HUES64 (cell line): Measurements from ENCODE around the gene TRPC3.
"Not testable (repeated sequence)": the region's sequence is repeated elsewhere in the genome, so short reads cannot be mapped to it uniquely, and the experiment has no call there.

Source experiments
- H3K27ac ChIP-seq: 2 replicates; pipeline ENCODE4 v1.7.0; 2013; ENCODE audit warnings: low read depth, low read length, inconsistent platforms
- H3K27me3 ChIP-seq: 2 replicates; pipeline ENCODE4 v1.6.1; 2013; ENCODE audit warnings: mild to moderate bottlenecking, low read length; ENCODE audit not compliant: insufficient read depth
- H3K36me3 ChIP-seq: 2 replicates; pipeline ENCODE4 v1.6.1; 2013; ENCODE audit warnings: mild to moderate bottlenecking, low read length; ENCODE audit not compliant: insufficient read depth
- H3K4me1 ChIP-seq: 2 replicates; pipeline ENCODE4 v1.6.1; 2013; ENCODE audit warnings: mild to moderate bottlenecking, low read length, moderate library complexity; ENCODE audit not compliant: insufficient read depth
- H3K4me3 ChIP-seq: 2 replicates; pipeline ENCODE4 v1.5.1; 2013; ENCODE audit warnings: mild to moderate bottlenecking, low read length, moderate library complexity
- H3K9ac ChIP-seq: 2 replicates; pipeline ENCODE4 v1.6.1; 2013; ENCODE audit warnings: mild to moderate bottlenecking, low read depth, low read length
- H3K9me3 ChIP-seq: 2 replicates; pipeline ENCODE4 v1.6.1; 2013; ENCODE audit warnings: low read depth, low read length; ENCODE audit not compliant: insufficient read depth
- WGBS: fragments of 150-250, 120-280 bp; methylation state at CpG from one replicate; pipeline ENCODE4 v1.1.7; 2013; ENCODE audit warnings: missing lambda C conversion rate; 5-methylcytosine and 5-hydroxymethylcytosine counted together

Gene TRPC3

DNA sequence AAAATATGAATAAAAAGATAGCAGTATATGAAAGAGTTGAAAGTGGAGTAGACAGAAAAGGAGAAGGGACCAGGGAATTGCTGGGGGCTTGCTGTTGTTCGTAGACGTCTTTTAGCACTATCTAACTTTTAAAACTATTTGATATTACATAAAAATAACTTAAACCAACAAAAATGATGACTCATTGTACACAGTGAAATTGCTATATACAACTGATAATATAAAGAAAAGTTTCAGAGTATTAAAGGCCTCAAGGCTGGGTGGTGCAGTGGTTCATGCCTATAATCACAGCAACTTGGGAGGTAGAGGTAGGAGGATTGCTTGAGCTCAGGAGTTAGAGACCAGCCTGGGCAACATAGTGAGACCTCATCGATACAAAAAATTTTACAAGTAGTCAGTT, 5.2 kb downstream of the TRPC3 start:
- H3K9me3 ChIP-seq = no peaks in the 10 kb centered on the region
- WGBS = 92% methylated on average over 1 of the region's 3 CpGs
- no peaks in the 10 kb centered on the region for H3K4me1 ChIP-seq

DNA sequence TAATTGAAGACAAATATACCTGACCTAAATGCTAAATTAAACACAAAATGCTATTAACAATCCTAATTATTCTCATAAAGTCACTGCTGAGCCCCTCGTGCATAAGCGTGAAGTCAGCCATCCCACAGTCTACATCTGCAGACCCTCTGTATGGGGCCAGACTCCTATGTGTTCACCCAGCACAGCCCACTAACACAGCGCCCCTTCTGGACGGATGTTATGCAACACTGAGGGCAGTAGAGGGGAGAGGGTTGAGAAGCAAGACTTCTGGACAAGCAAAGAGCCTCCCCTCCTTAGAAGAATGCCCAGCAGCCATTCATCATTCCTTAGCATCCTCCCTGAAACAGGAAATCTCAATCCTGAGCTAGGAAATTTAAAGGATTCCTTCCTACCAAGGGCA, 7.9 kb downstream of the TRPC3 start:
- H3K4me1 ChIP-seq = no peaks in the 10 kb centered on the region
- H3K36me3 ChIP-seq = no peaks in the 10 kb centered on the region
- 87% methylated on average over 2 of the region's 4 CpGs for WGBS
- no peak overlapping the region for H3K9ac ChIP-seq
- H3K4me3 ChIP-seq = no peak overlapping the region
- peaks cover 23% of the 10 kb centered on the region for H3K27me3 ChIP-seq
- H3K27ac ChIP-seq = no peak overlapping the region
- H3K9me3 ChIP-seq = no peaks in the 10 kb centered on the region

More for the DNA sequence above, 5.2 kb downstream of the TRPC3 start:
- H3K27ac ChIP-seq = no peak overlapping the region
- no peak overlapping the region for H3K9ac ChIP-seq
- H3K27me3 ChIP-seq = peaks cover 50% of the 10 kb centered on the region
- no peaks in the 10 kb centered on the region for H3K36me3 ChIP-seq
- H3K4me3 ChIP-seq = no peak overlapping the region

DNA sequence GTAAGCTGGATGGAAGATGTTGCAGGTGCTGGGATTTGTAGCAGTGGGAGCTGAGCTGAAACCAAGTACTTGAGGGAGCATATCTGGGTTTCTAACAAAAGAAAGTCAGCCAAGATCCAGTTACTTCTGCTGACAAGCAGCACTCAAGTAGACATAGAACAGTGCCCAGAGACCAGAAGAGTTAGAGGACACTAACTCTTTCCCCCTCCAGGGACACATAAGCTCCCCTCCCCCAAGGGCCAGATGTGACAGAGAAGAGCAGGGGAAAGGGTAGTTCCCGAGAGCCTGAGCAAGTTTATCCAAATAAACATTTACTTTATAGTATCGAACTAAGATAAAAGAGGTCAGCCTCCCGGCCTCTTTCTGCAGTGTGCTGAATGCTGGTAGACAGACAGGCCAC, 12.2 kb downstream of the TRPC3 start:
- Histone ChIP-seq H3K36me3 (no peaks in the 10 kb centered on the region), H3K9me3 (no peaks in the 10 kb centered on the region), H3K9ac (no peak overlapping the region), H3K4me1 (no peaks in the 10 kb centered on the region), H3K4me3 (no peak overlapping the region), H3K27ac (no peak overlapping the region), H3K27me3 (no peaks in the 10 kb centered on the region)
- WGBS = 83% methylated on average over 3 of the region's 3 CpGs

DNA sequence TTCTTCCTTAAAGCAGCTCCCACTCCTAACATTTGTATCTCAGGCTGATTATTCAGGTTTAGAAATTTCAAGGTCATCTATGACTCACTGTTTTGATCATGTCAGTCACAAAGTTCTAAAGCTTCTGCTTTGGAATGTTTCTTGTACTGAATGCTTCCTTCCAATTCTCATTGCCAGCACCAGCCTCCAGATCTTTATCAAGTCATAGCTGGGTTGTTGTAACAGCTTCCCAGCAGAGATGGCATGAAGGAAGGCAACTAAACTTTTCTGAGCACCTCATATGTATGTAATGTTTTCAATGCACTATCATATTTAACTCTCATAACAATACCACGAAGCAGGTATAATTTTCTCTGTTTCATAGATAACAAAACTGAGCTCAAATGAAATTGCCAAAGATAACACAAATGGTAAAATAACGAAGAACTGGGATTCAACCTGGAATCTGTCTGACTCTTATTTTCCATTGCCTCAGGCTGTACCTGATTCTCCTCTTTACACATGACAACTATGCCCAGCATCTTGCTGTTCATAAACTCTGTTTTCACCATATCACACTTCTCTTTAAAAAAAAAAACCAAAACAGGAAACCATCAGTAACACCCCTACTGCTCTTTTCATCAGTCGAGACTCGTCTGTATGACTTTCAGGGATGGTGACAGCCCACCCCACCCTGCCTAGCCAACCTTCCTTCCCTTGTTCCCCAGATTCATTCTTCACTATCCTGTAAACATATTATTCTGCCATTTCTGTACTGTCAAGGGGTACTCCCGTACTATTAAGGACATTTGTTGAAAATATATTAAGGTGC, 13.4 kb downstream of the TRPC3 start:
- no peak overlapping the region for H3K9ac ChIP-seq
- H3K9me3 ChIP-seq = no peaks in the 10 kb centered on the region
- 85% methylated on average over 5 of the region's 5 CpGs for WGBS
- no peaks in the 10 kb centered on the region for H3K27me3 ChIP-seq
- H3K4me3 ChIP-seq = no peak overlapping the region
- H3K36me3 ChIP-seq = no peaks in the 10 kb centered on the region
- no peak overlapping the region for H3K27ac ChIP-seq
- H3K4me1 ChIP-seq = no peaks in the 10 kb centered on the region

DNA sequence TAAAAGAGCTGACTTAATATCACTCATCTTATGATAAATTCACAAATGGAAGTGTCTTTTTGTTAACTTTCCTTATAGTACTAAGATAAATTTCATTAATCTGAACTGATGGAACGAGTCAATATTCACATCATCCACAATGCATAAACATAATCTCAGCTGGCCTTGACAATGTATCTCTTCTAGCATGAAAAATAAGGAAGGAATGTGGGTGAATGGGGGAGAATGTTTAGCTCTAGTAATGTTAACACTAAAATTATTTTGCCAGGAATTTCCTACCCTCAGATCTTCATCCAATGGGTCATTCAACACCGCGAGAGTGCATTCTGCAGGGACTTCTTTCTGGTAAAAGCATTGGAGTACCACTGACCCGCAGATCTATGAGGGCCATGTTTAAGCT, 15.8 kb downstream of the TRPC3 start:
- WGBS = 65% methylated on average over 3 of the region's 4 CpGs
- no peaks in the 10 kb centered on the region for H3K4me1 ChIP-seq

DNA sequence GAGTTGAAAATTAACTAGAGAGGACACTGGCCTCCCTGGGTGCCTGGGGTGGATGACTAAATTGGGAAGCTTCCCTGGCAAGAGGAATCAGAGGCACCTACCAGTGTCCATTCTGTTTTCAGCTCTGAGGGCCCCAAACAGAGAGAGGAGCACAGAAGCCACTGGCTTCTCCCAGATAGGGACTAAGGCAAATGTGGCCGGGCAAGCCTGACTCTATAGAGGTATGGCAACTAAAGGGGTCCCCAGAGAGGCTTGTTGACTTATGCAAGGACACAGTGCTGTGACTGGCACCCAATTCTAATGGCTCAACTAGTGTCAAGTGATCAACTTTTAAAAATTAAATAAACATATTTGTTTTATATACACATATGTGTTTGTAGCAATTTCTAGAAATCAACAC, 17.2 kb downstream of the TRPC3 start:
- H3K4me3 ChIP-seq = no peak overlapping the region
- H3K27ac ChIP-seq = no peak overlapping the region
- H3K36me3 ChIP-seq = no peaks in the 10 kb centered on the region
- H3K27me3 ChIP-seq = no peaks in the 10 kb centered on the region
- WGBS = 85% methylated on average over 1 of the region's 1 CpG
- no peaks in the 10 kb centered on the region for H3K9me3 ChIP-seq
- H3K9ac ChIP-seq = no peak overlapping the region
- H3K4me1 ChIP-seq = no peaks in the 10 kb centered on the region

More for the DNA sequence above, 15.8 kb downstream of the TRPC3 start:
- Histone ChIP-seq H3K36me3 (no peaks in the 10 kb centered on the region), H3K27me3 (no peaks in the 10 kb centered on the region), H3K9me3 (no peaks in the 10 kb centered on the region), H3K9ac (no peak overlapping the region), H3K27ac (no peak overlapping the region), H3K4me3 (no peak overlapping the region)

DNA sequence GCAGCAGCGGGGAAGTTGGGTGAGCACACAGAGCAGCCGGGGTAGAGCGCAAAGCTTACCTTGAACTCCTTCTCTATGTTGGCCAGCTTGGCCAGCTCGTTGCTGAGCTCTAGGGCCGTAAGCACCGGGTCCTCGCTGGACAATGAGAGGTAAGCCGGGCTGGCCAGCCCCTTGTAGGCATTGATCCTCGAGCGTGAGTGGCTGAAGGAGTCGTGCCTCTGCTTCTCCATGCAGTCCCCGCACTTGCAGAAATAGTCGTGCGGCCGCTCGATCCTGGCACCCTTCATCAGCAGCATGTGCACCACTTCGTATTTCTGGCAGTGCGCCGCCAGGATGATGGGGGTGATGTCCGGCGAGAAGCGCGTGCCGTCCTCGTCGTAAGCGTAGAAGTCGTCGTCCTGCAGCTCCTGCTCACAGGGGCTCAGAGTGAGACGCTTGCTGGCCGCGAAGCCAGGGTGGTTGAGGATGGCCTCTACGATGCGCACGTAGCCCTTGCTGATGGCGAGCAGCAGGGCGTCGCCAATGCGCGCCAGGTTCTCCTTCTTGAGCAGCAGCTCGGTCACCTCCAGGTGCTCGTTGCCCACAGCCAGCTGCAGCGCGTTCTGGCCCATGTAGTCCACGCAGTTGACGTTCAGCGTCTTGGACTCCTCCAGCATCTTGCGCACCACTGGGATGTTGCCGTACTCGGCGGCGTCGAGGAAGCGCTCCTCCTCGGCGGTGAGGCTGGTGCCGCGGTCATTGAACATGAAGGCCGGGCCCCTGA, 19.5 kb downstream of the TRPC3 start:
- no peaks in the 10 kb centered on the region for H3K27me3 ChIP-seq
- no peak overlapping the region for H3K27ac ChIP-seq
- 97% methylated on average over 59 of the region's 59 CpGs for WGBS
- H3K4me3 ChIP-seq = no peak overlapping the region
- H3K9ac ChIP-seq = no peak overlapping the region
- H3K36me3 ChIP-seq = no peaks in the 10 kb centered on the region
- no peaks in the 10 kb centered on the region for H3K4me1 ChIP-seq
- no peaks in the 10 kb centered on the region for H3K9me3 ChIP-seq

DNA sequence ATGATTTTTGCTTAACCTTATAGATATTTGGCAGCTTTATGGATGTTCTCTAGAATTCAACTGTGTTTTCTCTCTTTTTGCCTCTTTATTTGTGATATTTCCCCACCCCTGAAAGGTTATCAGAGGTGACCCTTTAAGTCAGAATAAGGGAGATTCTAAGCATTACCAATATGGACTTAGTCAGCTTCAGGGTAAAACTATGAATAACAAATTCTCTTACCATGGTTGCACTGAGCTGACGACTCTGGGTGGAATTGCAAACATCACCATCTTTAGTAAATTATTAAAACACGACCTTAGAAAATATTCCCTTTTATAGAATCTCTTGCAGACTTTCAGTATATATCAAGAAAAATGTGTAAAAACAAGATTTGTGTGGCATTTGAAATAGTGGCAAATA, 21.6 kb downstream of the TRPC3 start:
- Histone ChIP-seq H3K27me3 (no peaks in the 10 kb centered on the region), H3K27ac (no peak overlapping the region), H3K4me3 (no peak overlapping the region), H3K36me3 (no peaks in the 10 kb centered on the region), H3K9ac (no peak overlapping the region), H3K4me1 (no peaks in the 10 kb centered on the region), H3K9me3 (no peaks in the 10 kb centered on the region)
- whole genome bisulfite sequencing = 88% methylated on average over 2 of the region's 2 CpGs

DNA sequence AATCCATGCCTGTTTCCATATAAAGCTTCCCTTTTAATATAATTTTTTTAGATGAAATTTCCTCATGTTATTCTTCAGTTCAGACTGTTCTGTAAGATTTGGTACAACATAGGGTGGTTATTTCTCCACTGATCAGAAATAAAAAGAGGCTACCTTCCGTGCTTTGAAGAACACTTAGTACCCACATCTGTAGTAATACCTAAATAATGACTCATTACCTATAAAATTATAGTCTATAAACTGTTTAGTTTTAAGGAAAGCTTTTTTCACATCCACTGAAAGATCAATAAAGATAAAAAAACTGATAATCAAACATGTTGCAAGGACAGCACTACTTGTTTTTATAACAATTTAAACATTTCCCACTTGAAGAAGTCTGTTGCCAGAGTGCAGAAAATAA, 23.9 kb downstream of the TRPC3 start:
- Histone ChIP-seq H3K27ac (no peak overlapping the region), H3K27me3 (no peaks in the 10 kb centered on the region), H3K36me3 (no peaks in the 10 kb centered on the region), H3K9ac (no peak overlapping the region), H3K4me1 (no peaks in the 10 kb centered on the region), H3K4me3 (no peak overlapping the region), H3K9me3 (no peaks in the 10 kb centered on the region)
- WGBS = no CpG with 5 or more reads among the region's 1 CpG

DNA sequence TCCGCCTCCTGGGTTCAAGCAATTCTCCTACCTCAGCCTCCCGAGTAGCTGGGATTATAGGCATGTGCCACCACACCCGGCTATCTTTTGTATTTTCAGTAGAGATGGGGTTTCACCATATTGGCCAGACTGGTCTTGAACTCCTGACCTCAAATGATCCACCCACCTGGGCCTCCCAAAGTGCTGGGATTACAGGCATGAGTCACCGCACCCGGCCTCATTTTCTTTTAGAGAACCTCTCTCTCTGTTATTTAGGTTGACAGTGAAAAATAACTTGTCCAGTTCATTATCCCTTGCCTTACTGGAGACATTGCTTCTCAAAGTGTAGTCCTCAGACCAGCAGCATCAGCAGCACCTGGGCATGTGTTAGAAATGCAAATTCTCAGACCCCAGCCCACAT, 25.4 kb downstream of the TRPC3 start:
- H3K9ac ChIP-seq, H3K9me3 ChIP-seq, H3K4me1 ChIP-seq, H3K36me3 ChIP-seq, H3K4me3 ChIP-seq, H3K27ac ChIP-seq, H3K27me3 ChIP-seq: not testable (repeated sequence)
- WGBS = 93% methylated on average over 5 of the region's 5 CpGs

DNA sequence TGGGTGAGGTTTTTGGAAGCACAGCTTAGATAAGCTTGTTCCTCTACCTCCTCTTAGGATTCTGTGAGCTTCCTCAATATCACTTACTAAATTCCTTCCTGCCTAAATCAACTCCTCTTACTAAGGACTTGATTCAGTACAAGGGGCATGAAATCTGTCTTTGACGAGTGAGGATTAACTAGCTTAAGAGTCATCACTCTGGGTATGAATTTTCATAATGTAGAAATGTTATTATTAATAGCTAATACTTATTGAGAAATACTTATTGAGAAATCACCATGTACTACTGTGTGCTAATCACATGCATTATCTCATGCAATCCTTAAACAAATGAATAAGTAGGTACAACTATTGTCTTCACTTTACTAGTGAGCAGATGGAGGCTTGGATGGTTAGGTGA, 28.6 kb downstream of the TRPC3 start:
- Histone ChIP-seq H3K4me3 (no peak overlapping the region), H3K9ac (no peak overlapping the region), H3K27ac (no peak overlapping the region), H3K36me3 (no peaks in the 10 kb centered on the region), H3K27me3 (no peaks in the 10 kb centered on the region), H3K4me1 (no peaks in the 10 kb centered on the region), H3K9me3 (no peaks in the 10 kb centered on the region)
- no CpG with 5 or more reads among the region's 1 CpG for WGBS
